IMR-90 (cell line): Measurements from ENCODE around the gene SIGLEC12. TPM values are rescaled to one million over a fixed set of nuclear protein-coding genes. Genes with fewer than 3 reads are reported as not detected.

Experiments
- ATAC-seq: fragments of 200-7000 bp; cut with Tn5 transposase; 2 replicates; pipeline ENCODE4 v1.9.1; 2020; ENCODE audit warnings: low read depth, mild to moderate bottlenecking, moderate library complexity
- BruUV-seq: library from RNA; stranded (reverse); fragments of 400-500 nt; replicated peaks from 2 replicates; lab custom pipeline; 2021; lab: Mats Ljungman, UMichigan
- CTCF ChIA-PET: fragments of 300-600 bp; formaldehyde crosslinking; extraction: SDS; loops from one replicate; lab custom pipeline; 2021; ENCODE audit warnings: antibody characterized with exemption; lab: Yijun Ruan, JAX
- POLR2A ChIA-PET: fragments of 300-600 bp; sonication (Branson Sonifier 250); formaldehyde crosslinking; loops from one replicate; lab custom pipeline; 2022; ENCODE audit warnings: antibody characterized with exemption; ENCODE audit not compliant: unreplicated experiment; lab: Charles Lee
- DNase-seq: peaks from one replicate; pipeline ENCODE4 v3.0.0; 2013
- H2AFZ ChIP-seq: replicated peaks from 2 replicates; pipeline ENCODE3; 2013; ENCODE audit warnings: low read length, mild to moderate bottlenecking; ENCODE audit not compliant: poor library complexity
- H2AK5ac ChIP-seq: 2 replicates; pipeline ENCODE4 v1.6.1; 2013; ENCODE audit warnings: low read depth, low read length, inconsistent platforms
- H2AK9ac ChIP-seq: replicated peaks from 2 replicates; pipeline ENCODE3; 2013; ENCODE audit warnings: mild to moderate bottlenecking, low read depth, low read length, moderate library complexity; ENCODE audit not compliant: poor library complexity
- H2BK120ac ChIP-seq: 2 replicates; pipeline ENCODE4 v1.6.1; 2013; ENCODE audit warnings: low read depth, low read length, inconsistent platforms
- H2BK15ac ChIP-seq: 3 replicates; pipeline ENCODE4 v1.6.1; 2013; ENCODE audit warnings: low read depth, low read length, inconsistent platforms
- H2BK20ac ChIP-seq: 2 replicates; pipeline ENCODE4 v1.6.1; 2013; ENCODE audit warnings: low read depth, mild to moderate bottlenecking, inconsistent platforms, low read length, moderate library complexity
- H2BK5ac ChIP-seq: 2 replicates; pipeline ENCODE4 v1.6.1; 2013; ENCODE audit warnings: mild to moderate bottlenecking, low read depth, low read length, inconsistent platforms; ENCODE audit not compliant: poor library complexity, severe bottlenecking
- H3K14ac ChIP-seq: replicated peaks from 2 replicates; pipeline ENCODE4 v1.6.1; 2013; ENCODE audit warnings: low read depth, low read length, inconsistent platforms
- H3K18ac ChIP-seq: 2 replicates; pipeline ENCODE4 v1.6.1; 2013; ENCODE audit warnings: low read depth, low read length, control low read depth
- H3K23ac ChIP-seq: 2 replicates; pipeline ENCODE4 v1.6.1; 2013; ENCODE audit warnings: low read depth, low read length, inconsistent platforms
- H3K27ac ChIP-seq: 2 replicates; pipeline ENCODE4 v1.5.1; 2013; ENCODE audit warnings: mild to moderate bottlenecking, control low read depth, low read length; ENCODE audit not compliant: insufficient read depth
- H3K27me3 ChIP-seq: 2 replicates; pipeline ENCODE4 v1.6.1; 2013; ENCODE audit warnings: low read length; ENCODE audit not compliant: control insufficient read depth, insufficient read depth
- H3K36me3 ChIP-seq: 2 replicates; pipeline ENCODE4 v1.6.1; 2013; ENCODE audit warnings: low read length, mixed read lengths; ENCODE audit not compliant: control insufficient read depth, insufficient read depth
- H3K4ac ChIP-seq: 2 replicates; pipeline ENCODE4 v1.6.1; 2013; ENCODE audit warnings: low read depth, low read length, inconsistent platforms
- H3K4me1 ChIP-seq: 2 replicates; pipeline ENCODE4 v1.6.1; 2013; ENCODE audit warnings: low read length, mixed read lengths; ENCODE audit not compliant: control insufficient read depth, insufficient read depth
- H3K4me2 ChIP-seq: 2 replicates; pipeline ENCODE4 v1.6.1; 2013; ENCODE audit warnings: low read depth, mild to moderate bottlenecking, control low read depth, low read length, moderate library complexity
- H3K4me3 ChIP-seq: 2 replicates; pipeline ENCODE4 v1.5.1; 2013; ENCODE audit warnings: low read depth, mild to moderate bottlenecking, control low read depth, low read length, moderate library complexity; ENCODE audit not compliant: insufficient read depth
- H3K56ac ChIP-seq: 2 replicates; pipeline ENCODE4 v1.6.1; 2013; ENCODE audit warnings: low read length, inconsistent platforms; ENCODE audit not compliant: insufficient read depth; ENCODE audit errors: extremely low read depth
- H3K79me1 ChIP-seq, 2 experiments: 2 replicates each; pipeline ENCODE4 v1.6.1; 2013; ENCODE audit warnings: low read length in 2 of 2, inconsistent platforms in 1 of 2, low read depth in 1 of 2
- H3K9ac ChIP-seq: 2 replicates; pipeline ENCODE4 v1.6.1; 2013; ENCODE audit warnings: low read depth, low read length, control low read depth
- H3K9me1 ChIP-seq: 2 replicates; pipeline ENCODE4 v1.6.1; 2013; ENCODE audit warnings: low read length, inconsistent platforms; ENCODE audit not compliant: insufficient read depth
- H3K9me3 ChIP-seq: 2 replicates; pipeline ENCODE4 v1.6.1; 2013; ENCODE audit warnings: low read length; ENCODE audit not compliant: control insufficient read depth, insufficient read depth
- H4K20me1 ChIP-seq: 2 replicates; pipeline ENCODE4 v1.6.1; 2013; ENCODE audit warnings: low read length, inconsistent platforms; ENCODE audit not compliant: insufficient read depth
- H4K5ac ChIP-seq: 2 replicates; pipeline ENCODE4 v1.6.1; 2013; ENCODE audit warnings: mild to moderate bottlenecking, low read depth, low read length, control low read depth
- H4K8ac ChIP-seq, 2 experiments: 2 replicates each; pipeline ENCODE4 v1.6.1; 2013; ENCODE audit warnings: low read depth in 2 of 2, low read length in 2 of 2, control low read depth in 1 of 2, inconsistent platforms in 1 of 2
- H4K91ac ChIP-seq: 2 replicates; pipeline ENCODE4 v1.6.1; 2013; ENCODE audit warnings: low read depth, low read length, inconsistent platforms; ENCODE audit not compliant: insufficient read depth
- CHD1 ChIP-seq: IDR thresholded peaks from 2 replicates; pipeline ENCODE4 v1.6.1; 2012; ENCODE audit warnings: low read depth, low read length, improper control_type of control experiment
- MAZ ChIP-seq: IDR thresholded peaks from 2 replicates; pipeline ENCODE4 v1.6.1; 2012; ENCODE audit warnings: low read depth, mild to moderate bottlenecking, low read length, improper control_type of control experiment, moderate library complexity, borderline replicate concordance
- NFE2L2 ChIP-seq: fragments of 150-350 bp; IDR thresholded peaks from 2 replicates; pipeline ENCODE4 v1.6.1; 2016; ENCODE audit warnings: low read depth, mild to moderate bottlenecking, low read length
- POLR2A ChIP-seq: IDR thresholded peaks from 2 replicates; pipeline ENCODE4 v1.6.1; 2012; ENCODE audit warnings: mild to moderate bottlenecking, low read depth, low read length
- RAD21 ChIP-seq: IDR thresholded peaks from 2 replicates; pipeline ENCODE4 v1.6.1; 2012; ENCODE audit warnings: low read length, improper control_type of control experiment
- RFX5 ChIP-seq: IDR thresholded peaks from 2 replicates; pipeline ENCODE4 v1.8.0; 2012; ENCODE audit warnings: low read depth, mild to moderate bottlenecking, low read length, moderate library complexity
- WGBS, 2 experiments: methylation state at CpG; one replicate each; pipeline versions ENCODE4 v1.1.5 to v1.1.7; 2013; ENCODE audit warnings: missing lambda C conversion rate in 2 of 2; ENCODE audit not compliant: insufficient read length in 1 of 2; ENCODE audit errors: extremely low coverage in 2 of 2; 5-methylcytosine and 5-hydroxymethylcytosine counted together
- dilution Hi-C: fragments of 300-500 bp; cut with HindIII; formaldehyde crosslinking; loops from one replicate; pipeline ENCODE4 v1.14.3; 2018; ENCODE audit warnings: low sequenced_read_pairs; ENCODE audit not compliant: unreplicated experiment
- in situ Hi-C: fragments of 300-500 bp; cut with MboI; formaldehyde crosslinking; loops from 3 replicates; pipeline ENCODE4 v1.14.3; 2019; ENCODE audit warnings: low sequenced_read_pairs, inconsistent platforms, mixed read lengths
- intact Hi-C: fragments of 100-400 bp; cut with micrococcal nuclease; formaldehyde crosslinking; loops from 2 replicates; pipeline ENCODE4 v1.10.0; 2022
- polyA plus RNA-seq, 3 experiments: library from polyadenylated mRNA; depleted of rRNA; stranded (reverse); fragments of >200 nt; gene quantifications; 2 replicates each; pipeline ENCODE4 v1.2.3, GENCODE V29; 2012; ENCODE audit warnings: low replicate concordance in 1 of 3
- total RNA-seq: library from RNA; depleted of rRNA; stranded (reverse); fragments of >200 nt; gene quantifications from 2 replicates; pipeline ENCODE4 v1.2.3, GENCODE V29; 2012
- TF ChIP-seq, protein P1 (sequence below): conservative IDR thresholded peaks from 2 replicates; pipeline ENCODE4 v1.5.1; 2012; ENCODE audit warnings: mild to moderate bottlenecking, low read depth, low read length, improper control_type of control experiment
- TF ChIP-seq, protein P2 (sequence below): fragments of 150-350 bp; IDR thresholded peaks from 2 replicates; pipeline ENCODE4 v1.6.1; 2017; ENCODE audit warnings: mild to moderate bottlenecking, antibody characterized with exemption, low read length, low read depth
- TF ChIP-seq, protein P3 (sequence below): fragments of 150-350 bp; IDR thresholded peaks from 2 replicates; pipeline ENCODE4 v1.6.1; 2016; ENCODE audit warnings: low read depth, mild to moderate bottlenecking, low read length, moderate library complexity, borderline replicate concordance

The SIGLEC12 gene
- total and polyA plus RNA-seq, 2 of the 4 experiments (the other 2 are of a cell fraction): not detected

DNA sequence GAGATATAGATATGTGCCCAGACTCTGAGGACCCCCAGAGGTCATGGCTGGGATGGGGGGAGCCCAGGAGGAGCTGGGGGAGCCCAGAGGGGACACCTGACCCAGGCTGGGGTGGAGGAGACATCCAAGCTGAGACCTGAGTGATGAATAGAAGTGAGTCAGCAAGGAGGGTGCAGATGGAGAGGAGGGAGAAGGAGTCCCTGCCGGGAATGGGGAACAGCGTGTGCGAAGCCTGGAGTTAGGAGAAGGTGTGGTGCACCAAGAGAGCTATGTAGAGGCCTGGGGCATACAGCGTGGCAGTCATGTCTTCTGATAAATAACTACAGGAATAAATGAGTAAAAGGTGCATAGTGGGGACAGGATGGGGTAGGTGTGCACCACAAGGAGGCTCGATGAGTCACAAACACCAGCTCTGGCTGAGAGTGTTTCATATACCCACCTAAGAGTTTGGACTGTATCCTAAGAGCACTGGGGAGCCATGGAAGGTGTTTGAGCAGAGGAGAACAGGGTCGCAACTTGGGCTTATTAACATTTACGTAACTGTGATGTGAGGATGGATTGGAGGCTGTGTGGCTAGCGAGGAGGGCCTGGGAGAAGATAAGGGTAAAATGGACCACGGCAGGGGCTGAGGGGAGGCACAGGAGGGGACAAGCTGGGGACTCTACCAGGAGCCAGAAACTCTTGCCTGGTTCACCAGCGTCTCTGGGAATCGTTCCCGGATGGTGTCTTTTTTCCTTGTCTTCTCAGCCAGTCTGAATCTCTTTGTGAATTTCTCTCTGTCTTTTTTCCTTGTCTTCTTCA lies 21.9 kb downstream of the SIGLEC12 start:
- WGBS, 2 experiments: 67% methylated on average over 11 of the region's 12 CpGs; no CpG with 5 or more reads in 1 of the 2 experiments
- Histone ChIP-seq H2BK20ac (no peak overlapping the region), H3K27ac (no peak overlapping the region), H3K27me3 (no peaks in the 10 kb centered on the region), H3K4me3 (no peak overlapping the region), H3K14ac (no peak overlapping the region), H3K36me3 (no peaks in the 10 kb centered on the region), H3K4me1 (no peaks in the 10 kb centered on the region), H3K9me1 (no peaks in the 10 kb centered on the region), H2AK5ac (no peak overlapping the region), H4K91ac (no peak overlapping the region), H2AK9ac (no peak overlapping the region), H3K9me3 (peaks cover 15% of the 10 kb centered on the region; the same call in 1 of the 2 replicates), H4K20me1 (no peaks in the 10 kb centered on the region), H3K23ac (no peak overlapping the region), H3K4me2 (no peak overlapping the region), H3K18ac (no peak overlapping the region), H2BK120ac (no peak overlapping the region), H3K4ac (no peak overlapping the region), H3K56ac (no peak overlapping the region), H2BK5ac (no peak overlapping the region), H3K9ac (no peak overlapping the region), H4K5ac (no peak overlapping the region), H3K79me1 (no peaks in the 10 kb centered on the region), H2AFZ (no peak overlapping the region), H4K8ac (no peak overlapping the region), H2BK15ac (no peak overlapping the region)
- BruUV-seq: no TSS peak
- POLR2A ChIA-PET: no interaction called here
- intact Hi-C loops: no loop called here
- DNase-seq (no peak), ATAC-seq (no peak)
- dilution Hi-C loops: no loop called here
- TF ChIP-seq, protein P1, sequence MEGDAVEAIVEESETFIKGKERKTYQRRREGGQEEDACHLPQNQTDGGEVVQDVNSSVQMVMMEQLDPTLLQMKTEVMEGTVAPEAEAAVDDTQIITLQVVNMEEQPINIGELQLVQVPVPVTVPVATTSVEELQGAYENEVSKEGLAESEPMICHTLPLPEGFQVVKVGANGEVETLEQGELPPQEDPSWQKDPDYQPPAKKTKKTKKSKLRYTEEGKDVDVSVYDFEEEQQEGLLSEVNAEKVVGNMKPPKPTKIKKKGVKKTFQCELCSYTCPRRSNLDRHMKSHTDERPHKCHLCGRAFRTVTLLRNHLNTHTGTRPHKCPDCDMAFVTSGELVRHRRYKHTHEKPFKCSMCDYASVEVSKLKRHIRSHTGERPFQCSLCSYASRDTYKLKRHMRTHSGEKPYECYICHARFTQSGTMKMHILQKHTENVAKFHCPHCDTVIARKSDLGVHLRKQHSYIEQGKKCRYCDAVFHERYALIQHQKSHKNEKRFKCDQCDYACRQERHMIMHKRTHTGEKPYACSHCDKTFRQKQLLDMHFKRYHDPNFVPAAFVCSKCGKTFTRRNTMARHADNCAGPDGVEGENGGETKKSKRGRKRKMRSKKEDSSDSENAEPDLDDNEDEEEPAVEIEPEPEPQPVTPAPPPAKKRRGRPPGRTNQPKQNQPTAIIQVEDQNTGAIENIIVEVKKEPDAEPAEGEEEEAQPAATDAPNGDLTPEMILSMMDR: no peak
- TF ChIP-seq MAZ (no peak), POLR2A (no peak), CHD1 (no peak), NFE2L2 (no peak), RAD21 (no peak), RFX5 (no peak)
- TF ChIP-seq, protein P2, sequence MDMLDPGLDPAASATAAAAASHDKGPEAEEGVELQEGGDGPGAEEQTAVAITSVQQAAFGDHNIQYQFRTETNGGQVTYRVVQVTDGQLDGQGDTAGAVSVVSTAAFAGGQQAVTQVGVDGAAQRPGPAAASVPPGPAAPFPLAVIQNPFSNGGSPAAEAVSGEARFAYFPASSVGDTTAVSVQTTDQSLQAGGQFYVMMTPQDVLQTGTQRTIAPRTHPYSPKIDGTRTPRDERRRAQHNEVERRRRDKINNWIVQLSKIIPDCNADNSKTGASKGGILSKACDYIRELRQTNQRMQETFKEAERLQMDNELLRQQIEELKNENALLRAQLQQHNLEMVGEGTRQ: no peak
- TF ChIP-seq, protein P3, sequence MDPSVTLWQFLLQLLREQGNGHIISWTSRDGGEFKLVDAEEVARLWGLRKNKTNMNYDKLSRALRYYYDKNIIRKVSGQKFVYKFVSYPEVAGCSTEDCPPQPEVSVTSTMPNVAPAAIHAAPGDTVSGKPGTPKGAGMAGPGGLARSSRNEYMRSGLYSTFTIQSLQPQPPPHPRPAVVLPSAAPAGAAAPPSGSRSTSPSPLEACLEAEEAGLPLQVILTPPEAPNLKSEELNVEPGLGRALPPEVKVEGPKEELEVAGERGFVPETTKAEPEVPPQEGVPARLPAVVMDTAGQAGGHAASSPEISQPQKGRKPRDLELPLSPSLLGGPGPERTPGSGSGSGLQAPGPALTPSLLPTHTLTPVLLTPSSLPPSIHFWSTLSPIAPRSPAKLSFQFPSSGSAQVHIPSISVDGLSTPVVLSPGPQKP: no peak
- CTCF ChIA-PET: no interaction called here
- in situ Hi-C loops: no loop called here
